ENCODE measurements around the gene MROH9. TPM values are rescaled to one million over a fixed set of nuclear protein-coding genes. Genes with fewer than 3 reads are reported as not detected.
A peak's percentile ranks its signal among the peaks of the same experiment; 100 is the strongest.

The MROH9 gene
- total RNA-seq, 1 donor from 2014 or later, result not detected

- Histone ChIP-seq H3K9me3 (no peaks in the 10 kb centered on the region), H3K36me3 (no peaks in the 10 kb centered on the region), H3K27ac (peak overlapping the region; percentile 78 to 80), H3K27me3 (no peaks in the 10 kb centered on the region), H3K4me3 (no peak overlapping the region), H3K4me1 (peaks cover 0 to 10% of the 10 kb centered on the region in 2 donors)
- intact Hi-C loops (cut with DNase I), result loop anchor here (2.0 kb wide), 1 partner anchor 106 kb away; no protein-coding TSS in a partner anchor
- DNase-seq (ENCODE audit: low spot score in 2 of 2), result no peak
- no peak for TF ChIP-seq CTCF (IDR thresholded peaks at IDR 0.05)
Measured at GRCh38 chr1:171082606-171083005, 147.3 kb downstream of the MROH9 start.

GRCh38 chr1:171083222-171083621, 147.9 kb downstream of the MROH9 start:
- Histone ChIP-seq H3K27me3 (no peaks in the 10 kb centered on the region), H3K4me1 (peaks cover 0 to 10% of the 10 kb centered on the region in 2 donors), H3K27ac (peak overlapping the region; percentile 78 to 80), H3K9me3 (no peaks in the 10 kb centered on the region), H3K4me3 (no peak overlapping the region), H3K36me3 (no peaks in the 10 kb centered on the region)
- intact Hi-C loops (cut with DNase I), result loop anchor here (2.0 kb wide), 1 partner anchor 106 kb away; no protein-coding TSS in a partner anchor
- no peak for DNase-seq (ENCODE audit: low spot score in 2 of 2)
- no peak for TF ChIP-seq CTCF (IDR thresholded peaks at IDR 0.05)

- intact Hi-C loops (cut with DNase I), result no loop called here
- Histone ChIP-seq H3K27me3 (no peaks in the 10 kb centered on the region), H3K4me3 (no peak overlapping the region), H3K27ac (peak overlapping the region in 1 of 2 donors; percentile 78), H3K4me1 (peaks cover 0 to 10% of the 10 kb centered on the region in 2 donors), H3K9me3 (no peaks in the 10 kb centered on the region), H3K36me3 (no peaks in the 10 kb centered on the region)
- no peak for DNase-seq (ENCODE audit: low spot score in 2 of 2)
- no peak for TF ChIP-seq CTCF (IDR thresholded peaks at IDR 0.05)
Measured at GRCh38 chr1:171084091-171084490, 148.8 kb downstream of the MROH9 start.

- Histone ChIP-seq H3K36me3 (no peaks in the 10 kb centered on the region), H3K4me1 (peaks cover 0 to 10% of the 10 kb centered on the region in 2 donors), H3K27ac (no peak overlapping the region), H3K27me3 (no peaks in the 10 kb centered on the region), H3K9me3 (no peaks in the 10 kb centered on the region), H3K4me3 (no peak overlapping the region)
- intact Hi-C loops (cut with DNase I), result no loop called here
- no peak for DNase-seq (ENCODE audit: low spot score in 2 of 2)
- no peak for TF ChIP-seq CTCF (IDR thresholded peaks at IDR 0.05)
Measured at GRCh38 chr1:171084870-171085269, 149.5 kb downstream of the MROH9 start.

- no peak for TF ChIP-seq CTCF (IDR thresholded peaks at IDR 0.05)
- H3K36me3 ChIP-seq, result no peaks in the 10 kb centered on the region
- H3K27me3 ChIP-seq, result no peaks in the 10 kb centered on the region
- H3K4me3 ChIP-seq, result no peak overlapping the region
- no peaks in the 10 kb centered on the region for H3K9me3 ChIP-seq
- intact Hi-C loops (cut with DNase I), result no loop called here
- H3K27ac ChIP-seq, result no peak overlapping the region
- DNase-seq (ENCODE audit: low spot score in 2 of 2), result no peak
- H3K4me1 ChIP-seq, result peaks cover 0 to 3% of the 10 kb centered on the region in 2 donors
Measured at GRCh38 chr1:171087896-171088295, 152.6 kb downstream of the MROH9 start.

- H3K4me1 ChIP-seq, result no peaks in the 10 kb centered on the region
- intact Hi-C loops (cut with DNase I), result no loop called here
Measured at GRCh38 chr1:171090604-171091003, 155.3 kb downstream of the MROH9 start, which contains the start of gene FMO3. FMO3 (plus strand) TSS chr1:171090905; CDS start chr1:171092659, 1,754 bp downstream.

More at GRCh38 chr1:171090604-171091003, 155.3 kb downstream of the MROH9 start, which contains the start of gene FMO3:
- no peak within 1 kb of the TSS for H3K27ac ChIP-seq
- no peaks in the 10 kb centered on the region for H3K9me3 ChIP-seq
- no peak for DNase-seq (ENCODE audit: low spot score in 2 of 2)
- H3K4me3 ChIP-seq, result no peak within 1 kb of the TSS
- no peaks in the 10 kb centered on the region for H3K36me3 ChIP-seq
- no peaks in the 10 kb centered on the region for H3K27me3 ChIP-seq
- TF ChIP-seq CTCF (IDR thresholded peaks at IDR 0.05), result no peak
